Amniotic stem cell (primary cell): ENCODE measurements around the gene TNFSF8.
A peak's percentile ranks its signal among the peaks of the same experiment; 100 is the strongest.

Source experiments
- DNase-seq: peaks from one replicate; lab custom pipeline; 2025; lab: John Stamatoyannopoulos, UW

The TNFSF8 gene

DNA sequence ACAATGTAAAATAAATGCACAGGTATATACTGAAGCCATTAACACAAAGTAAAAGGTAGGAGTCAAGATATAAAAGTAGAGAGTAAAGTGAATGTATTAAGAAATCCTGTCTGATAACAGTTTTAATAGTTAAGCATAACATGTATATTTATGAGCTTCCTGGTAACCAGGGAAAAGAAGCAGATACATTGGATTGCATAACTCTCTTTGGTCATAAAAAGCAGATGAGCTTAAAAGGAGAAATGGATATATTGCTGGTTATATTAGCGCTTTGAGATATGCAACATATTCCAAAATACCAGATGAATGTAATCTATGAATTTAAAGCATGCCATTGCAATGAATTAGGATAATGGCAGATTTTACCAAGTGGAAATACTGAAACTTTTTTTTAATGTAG lies 6.2 kb upstream of the TNFSF8 start:
- DNase-seq = no peak

DNA sequence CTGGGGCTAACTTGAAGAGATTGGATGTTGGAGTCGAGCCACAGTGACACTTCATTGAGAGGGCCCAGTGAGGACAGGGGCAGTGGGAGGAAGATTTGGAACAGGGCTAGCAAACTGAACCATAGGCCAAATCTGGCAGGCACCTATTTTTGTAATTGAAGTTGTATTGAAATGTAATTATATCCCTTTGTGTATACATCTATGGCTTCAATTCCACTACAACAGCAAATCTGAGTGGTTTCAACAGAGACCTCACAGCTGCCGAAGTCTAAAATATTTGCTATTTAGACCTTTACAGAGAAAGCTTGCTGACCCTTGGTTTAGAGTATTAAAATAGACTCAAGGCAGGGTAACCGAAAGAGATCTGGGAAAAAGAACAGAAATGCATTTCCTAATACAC lies 4.7 kb upstream of the TNFSF8 start:
- DNase-seq = no peak

DNA sequence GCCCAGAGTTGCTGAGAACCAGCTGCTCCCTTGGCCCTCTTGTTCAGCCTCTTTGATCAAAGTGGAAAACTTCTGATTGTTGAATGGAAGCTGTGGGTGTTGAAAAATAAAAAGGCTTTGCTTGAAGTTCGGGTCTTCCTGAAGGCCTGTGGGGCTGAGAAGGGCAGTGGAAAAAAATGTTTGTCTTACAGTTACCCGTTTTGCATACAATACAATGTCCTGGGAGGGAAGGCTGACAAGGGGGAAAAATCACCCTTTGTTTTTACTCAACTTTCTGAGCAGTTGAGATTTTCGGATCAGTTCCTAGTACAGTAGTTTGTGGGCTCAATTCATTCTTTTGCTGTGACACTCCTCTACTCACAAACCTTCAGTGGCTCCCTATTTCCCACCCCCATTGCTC lies 2.1 kb upstream of the TNFSF8 start:
- no peak for DNase-seq

DNA sequence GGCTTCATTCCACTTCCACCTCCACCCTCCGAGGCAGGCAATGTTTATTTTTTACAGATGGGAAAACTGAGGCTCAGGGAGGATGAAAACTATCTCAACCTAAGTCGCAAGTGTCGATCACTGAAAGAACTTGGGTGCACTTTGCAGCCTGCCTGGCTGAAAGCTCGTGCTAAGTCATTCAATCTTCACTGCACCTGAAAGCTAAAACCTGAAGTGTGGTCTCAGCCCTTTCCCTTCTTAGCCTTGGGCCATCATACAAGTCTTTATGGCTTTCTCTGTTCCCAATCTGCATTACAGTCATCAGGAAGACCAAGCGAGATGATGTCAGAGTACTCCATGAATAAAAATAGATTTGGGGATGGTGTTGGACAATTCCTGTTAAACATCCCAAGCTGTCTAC lies 1.0 kb upstream of the TNFSF8 start:
- no peak for DNase-seq

DNA sequence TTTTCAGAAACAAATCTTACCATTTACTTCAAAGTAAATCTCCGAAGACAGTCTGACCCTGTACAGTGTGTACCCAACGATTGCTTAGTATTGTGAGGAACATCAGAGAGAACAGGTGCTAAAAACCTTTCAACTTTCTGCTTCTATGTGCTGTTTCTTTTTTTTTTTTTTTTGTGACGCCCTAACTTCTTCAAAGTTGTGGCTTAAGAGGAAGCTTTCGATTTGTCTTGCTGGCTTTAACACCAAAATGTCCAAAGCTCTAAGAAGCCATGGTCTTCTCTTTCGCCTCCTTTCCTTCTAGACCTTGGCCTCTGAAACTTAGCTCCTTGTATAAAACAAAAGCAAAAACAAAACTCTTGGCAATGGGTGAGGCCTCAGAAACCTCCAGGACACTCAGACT lies 1.2 kb downstream of the TNFSF8 start:
- no peak for DNase-seq

DNA sequence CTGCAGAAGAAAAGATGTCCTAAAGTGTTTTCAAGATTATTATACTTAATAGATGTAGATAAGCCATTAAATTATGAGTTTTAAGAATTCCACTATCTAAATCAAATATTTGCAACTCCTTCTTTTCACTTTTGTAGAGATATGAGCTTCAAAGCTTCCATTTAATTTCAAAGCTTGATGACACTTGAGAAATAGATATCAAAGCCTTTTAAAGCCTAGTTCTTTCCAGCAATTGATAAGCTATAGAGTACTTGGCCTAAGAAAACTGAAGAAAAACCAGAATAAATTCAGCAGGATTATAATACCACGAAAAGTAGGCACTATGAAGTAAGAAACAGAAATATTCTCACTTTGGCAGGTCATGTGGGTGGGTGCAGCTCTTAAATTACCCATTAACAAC lies 1.7 kb downstream of the TNFSF8 start:
- DNase-seq = no peak

DNA sequence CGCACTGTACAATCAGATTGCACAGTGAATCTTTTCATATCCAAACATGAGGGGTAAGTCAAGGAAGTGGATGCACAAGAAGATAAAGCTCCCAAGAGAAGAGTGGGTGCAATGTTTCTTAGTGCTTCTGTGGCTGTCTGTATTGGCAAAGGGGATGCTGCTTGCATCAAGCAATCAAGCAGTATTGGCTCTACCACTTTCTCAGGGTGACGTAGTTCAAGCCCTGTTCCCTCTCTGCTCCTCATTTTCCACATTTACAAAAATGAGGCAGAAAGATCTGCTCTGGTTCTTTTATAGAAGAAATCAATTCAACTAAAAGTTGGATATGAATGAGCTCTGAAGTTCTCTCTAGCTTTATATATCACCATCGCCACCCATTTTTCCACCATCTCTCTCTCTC lies 2.3 kb downstream of the TNFSF8 start:
- DNase-seq = no peak

DNA sequence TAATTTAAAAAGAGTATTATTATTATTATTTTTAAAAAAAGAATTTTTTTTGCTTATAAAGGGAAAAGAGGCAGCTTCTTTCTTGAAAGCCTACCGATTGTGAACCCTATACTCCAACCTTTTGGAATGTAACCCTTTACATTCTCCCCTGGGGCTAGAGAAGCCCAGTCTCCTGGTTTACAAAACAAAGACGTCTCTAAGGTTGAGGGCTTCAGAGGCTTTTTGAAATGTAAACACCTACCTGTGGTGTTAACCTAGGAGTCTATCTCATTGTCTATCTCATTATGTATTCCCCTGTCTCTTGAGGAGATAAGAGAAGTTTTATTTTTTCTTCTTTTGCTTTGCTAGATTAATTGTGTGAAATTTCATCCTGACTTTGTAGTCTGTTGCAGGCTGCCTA lies 4.7 kb downstream of the TNFSF8 start:
- no peak for DNase-seq

DNA sequence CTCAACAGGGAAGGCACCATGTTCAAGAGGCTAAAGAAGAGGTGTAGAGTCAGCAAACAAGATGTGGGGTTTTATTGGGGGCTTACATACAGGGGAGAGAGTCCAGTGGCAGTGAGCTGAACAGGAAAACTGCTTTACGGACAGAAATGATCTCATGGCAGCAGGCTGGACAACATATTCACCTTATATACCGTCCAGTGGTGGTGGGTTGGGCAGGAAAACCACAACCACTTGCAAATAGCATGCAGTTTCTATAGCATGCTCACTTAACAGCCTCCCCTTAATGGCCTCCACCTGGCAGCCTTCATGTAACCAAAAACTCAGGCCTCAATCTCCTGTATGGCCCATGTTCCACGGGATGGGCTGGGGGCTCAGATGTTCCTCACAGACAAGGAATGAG lies 5.4 kb downstream of the TNFSF8 start:
- no peak for DNase-seq

DNA sequence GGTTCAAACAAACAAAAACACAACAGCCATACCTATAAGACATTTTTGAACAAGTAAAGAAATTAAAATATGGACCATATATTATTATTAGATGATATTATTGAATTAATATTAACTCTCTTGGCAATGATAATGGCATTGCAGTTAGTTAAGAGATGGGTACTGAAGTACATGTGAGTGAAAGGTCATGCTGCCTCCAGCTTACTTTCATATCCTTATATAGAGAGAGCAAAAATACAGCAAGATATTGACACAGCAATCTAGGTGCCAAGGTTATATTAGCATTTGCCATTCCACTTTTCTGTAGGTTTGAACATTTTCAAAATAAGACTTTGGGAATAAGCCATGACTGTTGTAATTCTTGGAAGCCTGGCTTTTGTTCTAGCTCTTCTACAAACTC lies 6.1 kb downstream of the TNFSF8 start:
- no peak for DNase-seq

DNA sequence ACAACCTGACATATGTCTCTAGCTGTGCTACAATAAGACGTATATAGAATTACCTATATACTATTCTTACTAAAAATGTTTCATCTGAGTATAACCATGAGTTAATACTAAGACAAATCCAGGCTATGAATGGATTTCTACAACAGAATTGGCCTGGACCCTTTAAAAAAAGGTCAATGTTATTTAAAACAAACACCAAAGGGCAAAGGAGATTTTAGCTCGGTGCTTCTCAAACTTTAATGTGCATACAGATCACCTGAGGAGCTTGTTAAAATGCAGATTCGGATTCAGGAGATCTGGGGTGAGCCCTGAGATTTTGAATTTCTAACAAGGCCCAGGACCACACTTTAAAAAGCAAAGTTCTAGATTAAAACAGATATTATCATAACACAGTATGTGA lies 6.5 kb downstream of the TNFSF8 start:
- no peak for DNase-seq

DNA sequence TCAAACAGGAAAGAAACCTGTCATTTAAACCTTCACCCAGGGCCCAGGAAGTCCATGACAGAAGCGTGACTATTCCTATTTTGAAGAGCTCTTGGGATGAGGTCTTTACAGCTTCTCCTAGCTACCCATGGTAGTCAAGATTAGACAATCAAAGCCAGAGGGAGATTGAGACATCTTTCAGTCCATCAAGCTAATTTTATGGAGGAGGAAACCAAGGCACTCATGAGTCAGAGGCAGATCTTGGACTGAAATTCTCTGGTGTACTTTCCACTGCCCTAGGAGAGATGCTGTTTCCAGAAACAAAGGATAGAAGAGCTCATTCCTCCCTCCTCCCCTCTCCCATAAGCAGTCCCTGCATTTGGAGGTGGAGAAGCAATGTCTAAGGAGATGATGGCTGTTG lies 9.2 kb downstream of the TNFSF8 start:
- DNase-seq = no peak

DNA sequence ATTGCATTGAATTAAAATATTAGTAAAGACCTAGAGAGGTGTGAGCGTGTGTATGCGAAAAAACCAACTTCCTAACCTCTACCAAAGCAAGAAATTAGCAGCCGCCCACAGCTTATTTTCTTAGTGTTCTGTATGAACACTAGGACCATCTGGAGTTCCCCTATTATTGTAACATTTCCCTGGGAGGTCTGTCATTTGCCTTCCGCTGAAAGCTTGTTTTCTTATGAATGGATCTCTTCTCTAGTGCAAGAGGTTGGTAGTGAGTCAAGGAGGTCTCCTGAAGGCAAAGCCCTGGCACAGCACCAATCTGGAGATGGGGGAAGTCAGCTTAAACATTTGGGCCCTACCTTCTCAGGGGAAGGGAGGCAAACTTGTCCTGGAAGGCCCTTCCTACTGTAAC lies 10.8 kb downstream of the TNFSF8 start:
- no peak for DNase-seq

DNA sequence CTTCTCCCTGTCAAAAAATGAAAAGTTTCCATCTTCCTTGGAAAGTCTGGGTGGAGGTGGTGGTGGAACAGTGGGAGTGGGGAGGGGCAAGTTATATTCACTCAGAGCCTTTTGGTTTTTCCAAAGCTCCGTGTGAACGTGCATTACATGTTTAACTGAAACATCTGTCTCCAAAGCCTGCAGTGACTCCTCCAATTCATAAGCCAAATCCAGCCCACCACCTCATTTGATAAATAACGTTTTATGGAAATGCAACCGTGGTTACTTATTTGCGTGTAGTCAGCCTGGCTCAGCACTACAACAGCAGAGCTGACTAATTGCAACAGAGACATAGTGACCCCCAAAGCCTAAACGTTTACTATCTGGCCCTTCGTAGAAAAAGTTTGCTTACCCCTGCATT lies 13.9 kb downstream of the TNFSF8 start:
- DNase-seq = no peak

DNA sequence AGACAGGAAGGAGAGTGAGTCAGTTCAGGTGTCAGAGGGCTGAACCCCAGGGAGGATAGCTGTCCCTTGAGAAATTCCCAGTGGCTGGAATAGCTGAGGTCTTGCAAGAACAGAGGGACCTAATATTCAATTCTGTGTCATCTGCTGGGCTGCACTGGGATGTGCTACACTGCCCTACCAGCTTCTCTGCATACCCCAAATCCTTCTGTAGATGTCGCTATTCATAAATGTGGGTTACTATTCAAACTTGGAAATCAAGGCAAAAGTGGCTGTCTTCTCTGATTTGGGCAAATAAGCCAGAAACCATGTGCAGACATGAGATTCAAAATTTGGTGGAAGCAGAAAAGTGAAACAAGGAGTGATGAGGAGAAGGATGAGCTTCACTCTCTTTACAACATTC lies 16.3 kb downstream of the TNFSF8 start:
- no peak for DNase-seq

DNA sequence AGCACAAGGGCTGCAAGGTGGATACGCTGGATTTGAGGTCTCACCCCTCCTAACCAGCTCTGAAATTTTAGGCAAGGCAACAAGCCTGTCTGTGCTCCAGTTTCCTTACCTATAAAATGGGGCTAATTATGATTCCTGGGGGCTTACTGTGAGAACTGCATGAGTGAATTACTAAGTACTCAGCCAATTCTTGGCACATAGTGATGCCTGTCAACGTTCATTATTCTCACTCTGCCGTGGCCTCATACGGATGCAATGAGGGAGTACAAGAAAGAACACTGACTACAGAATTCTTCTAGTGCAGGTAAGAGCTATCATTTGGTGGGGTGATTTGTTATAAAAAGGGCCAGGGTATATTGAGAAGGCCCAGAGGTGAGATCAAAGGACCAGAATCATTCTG lies 16.7 kb downstream of the TNFSF8 start:
- DNase-seq = no peak

DNA sequence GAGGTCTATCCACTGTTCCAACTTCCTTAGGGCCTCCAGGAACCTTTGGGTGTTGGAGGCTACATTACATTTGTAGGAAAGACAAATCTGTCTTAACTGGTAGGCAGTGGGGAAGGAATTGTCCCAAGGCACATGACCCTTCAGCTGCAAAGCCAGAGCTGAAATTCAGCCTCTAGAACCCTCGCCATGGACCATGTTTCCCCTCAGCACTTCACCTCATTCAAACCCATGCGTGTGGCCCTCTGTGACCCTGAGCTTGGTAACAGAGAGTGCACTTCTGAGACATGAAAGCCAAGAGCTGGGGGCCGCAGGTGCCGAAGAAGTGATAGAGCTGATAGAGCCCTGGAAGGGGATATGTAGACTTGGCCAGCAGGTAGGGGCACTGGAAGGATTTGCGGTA lies 17.2 kb downstream of the TNFSF8 start:
- DNase-seq = no peak

DNA sequence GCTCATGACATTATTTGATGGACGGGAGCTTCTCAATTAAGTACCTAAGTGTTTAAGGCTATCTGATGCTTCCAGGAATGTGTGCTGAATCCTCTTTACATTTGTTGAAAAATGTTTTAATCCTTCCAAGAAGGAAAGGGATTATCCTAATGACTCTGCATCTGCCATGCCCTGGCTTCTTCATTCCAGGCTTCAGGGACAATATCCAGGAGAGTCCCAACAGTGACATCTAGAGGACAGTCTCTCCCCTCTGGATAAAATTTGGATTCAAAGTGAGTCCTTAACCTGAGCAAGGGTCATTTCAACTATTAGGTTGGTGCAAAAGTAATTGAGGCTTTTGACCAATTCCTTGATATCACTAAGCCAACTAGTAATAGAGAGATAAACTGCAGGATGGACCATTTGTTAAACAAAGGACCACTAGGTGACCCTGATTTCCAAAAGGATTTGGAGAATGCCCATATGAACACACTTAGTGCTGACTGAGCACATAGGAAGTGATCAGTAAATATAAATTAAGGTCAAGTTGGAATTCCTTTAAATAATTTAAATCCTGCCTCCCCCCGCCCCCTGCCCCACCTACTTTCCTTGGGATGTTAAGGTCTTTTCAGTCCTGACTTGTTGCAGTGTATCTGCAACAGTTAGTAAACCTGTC lies 19.1 kb downstream of the TNFSF8 start:
- DNase-seq = no peak

DNA sequence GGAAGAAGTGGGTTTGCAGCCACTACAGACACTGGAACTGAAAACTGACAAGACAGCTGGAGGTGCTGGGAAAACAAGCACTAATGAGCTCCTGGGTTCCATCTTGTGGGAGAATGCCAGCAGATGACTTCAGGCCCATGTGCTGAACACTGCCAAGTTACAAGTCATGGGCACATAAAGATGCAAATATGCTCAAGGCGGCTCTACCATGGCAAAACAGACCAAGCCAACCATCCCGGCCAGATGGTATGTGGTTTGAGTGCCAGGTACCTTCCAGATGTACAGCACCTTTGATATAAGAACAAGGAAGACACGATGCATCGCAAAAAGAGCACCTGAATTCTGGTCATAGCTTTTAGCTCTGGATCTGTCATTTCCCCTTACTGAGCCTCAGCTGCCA lies 19.9 kb downstream of the TNFSF8 start:
- no peak for DNase-seq

DNA sequence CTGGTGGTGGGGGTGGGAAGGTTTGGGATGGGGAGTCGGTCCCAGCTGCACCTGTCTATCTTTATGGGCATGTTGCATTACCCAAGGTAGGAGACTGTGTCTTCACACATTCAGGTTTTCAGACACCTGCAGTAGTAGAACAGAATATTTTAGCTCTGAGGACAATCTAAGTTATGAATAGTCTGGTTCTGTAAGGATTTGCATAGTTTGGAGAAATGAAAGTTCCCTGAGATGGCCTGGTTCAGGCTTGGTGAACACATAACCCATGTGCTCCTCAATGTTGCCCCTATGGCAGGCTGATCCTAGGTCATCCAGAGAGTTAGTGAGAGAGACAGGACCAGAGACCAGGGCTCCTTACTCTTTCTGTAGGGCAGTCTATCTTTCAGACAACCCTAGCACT lies 20.7 kb downstream of the TNFSF8 start:
- DNase-seq = no peak

DNA sequence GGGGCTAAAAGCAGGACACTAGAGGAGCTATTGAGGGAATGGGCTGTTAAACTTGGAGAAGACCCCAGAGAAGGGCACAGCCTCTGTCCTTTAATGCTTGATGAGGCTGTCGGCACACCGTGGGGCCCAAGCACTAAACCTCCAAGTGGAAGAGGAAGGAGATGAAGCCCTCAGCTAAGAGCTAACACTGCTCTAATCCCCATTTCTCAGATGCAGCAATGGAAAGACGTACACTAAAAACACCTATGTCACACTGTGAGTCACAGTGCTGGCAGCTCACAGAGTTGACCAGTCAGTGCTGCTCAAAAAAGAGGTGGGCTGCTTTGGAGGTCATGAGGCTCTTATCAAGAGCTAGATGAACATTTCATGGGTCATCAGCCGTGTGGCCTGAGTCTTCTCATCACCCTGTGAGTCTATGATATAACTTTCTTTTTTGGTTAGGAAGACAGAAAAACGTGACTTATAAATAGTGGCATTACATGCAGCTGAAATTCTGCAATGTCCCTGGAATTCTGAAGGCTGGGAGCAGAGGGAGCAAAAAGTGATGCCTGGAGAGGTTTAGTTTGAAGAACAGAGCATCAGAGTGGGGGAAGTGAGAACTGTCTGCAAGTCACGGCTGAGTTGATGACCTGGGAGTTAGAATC lies 21.5 kb downstream of the TNFSF8 start:
- DNase-seq = no peak

DNA sequence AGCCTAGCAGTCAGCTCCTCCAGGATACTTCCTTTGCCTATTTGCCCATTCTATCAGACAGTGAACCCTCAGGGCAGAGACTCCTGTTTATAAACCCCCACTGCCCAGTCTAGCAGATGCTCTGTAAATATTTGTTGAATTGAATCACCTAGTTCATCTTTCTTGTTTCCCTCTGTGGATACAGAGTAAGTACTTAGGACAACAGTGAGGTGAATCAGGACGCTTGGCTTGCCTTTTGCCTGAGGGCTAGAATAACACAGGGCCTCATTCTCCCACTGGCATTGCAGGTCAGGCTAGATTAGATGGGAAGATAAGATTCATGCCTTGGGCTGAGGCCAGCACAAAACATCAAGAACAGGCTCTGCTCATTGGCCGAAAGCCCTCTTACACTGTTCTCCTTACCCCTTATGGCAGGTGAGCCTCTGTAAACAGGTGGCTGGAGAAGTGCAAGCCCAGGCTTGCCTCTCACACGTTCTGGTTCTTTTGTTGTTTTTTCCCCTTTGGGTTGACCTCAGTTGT lies 22.2 kb downstream of the TNFSF8 start:
- DNase-seq = peak; percentile 66

DNA sequence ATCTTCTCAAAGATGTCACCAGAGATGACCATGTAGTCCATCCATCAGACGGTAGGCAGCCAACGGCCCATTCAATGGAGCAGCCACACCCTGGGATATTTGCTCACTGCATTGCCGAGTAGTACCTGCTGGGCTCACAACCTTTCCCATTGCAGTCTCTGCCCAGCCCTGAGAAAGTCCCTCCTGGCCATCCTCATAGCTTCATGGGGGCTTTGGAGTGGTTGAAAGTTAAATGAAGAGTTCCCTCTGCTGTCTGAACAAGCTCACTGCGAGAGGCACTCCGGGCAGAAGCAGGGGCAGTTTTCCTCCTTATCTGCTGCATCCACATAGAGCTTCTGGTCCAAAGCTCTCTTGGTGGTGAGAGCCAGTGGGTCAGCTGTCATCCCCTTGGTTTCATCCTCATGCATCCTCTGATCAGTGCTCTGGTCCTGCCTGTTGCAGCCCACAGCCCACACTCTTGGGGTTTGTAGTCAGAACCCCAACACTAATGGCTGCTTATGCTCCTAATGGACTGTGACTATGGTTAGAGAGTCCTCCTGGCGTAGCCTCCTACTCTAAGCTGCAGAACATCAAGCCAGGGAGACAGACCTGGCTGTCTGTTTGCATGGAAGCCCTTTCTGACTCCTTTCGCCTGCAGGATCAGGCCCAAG lies 23.3 kb downstream of the TNFSF8 start:
- DNase-seq = no peak
